ENCODE data around the gene PRDX4.

The PRDX4 gene

GRCh38 chrX:23631136-23631535 is 36.2 kb upstream of the PRDX4 start:
- Histone ChIP-seq H3K4me1 (ENCODE audit: control insufficient read depth, insufficient read depth, low read length) (no peaks in the 10 kb centered on the region), H3K27ac (ENCODE audit: extremely low read depth, low read depth, low read length) (no peak overlapping the region), H3K4me3 (ENCODE audit: low read depth, low read length) (no peak overlapping the region), H3K9me3 (ENCODE audit: control insufficient read depth, insufficient read depth, low read depth, low read length) (no peaks in the 10 kb centered on the region), H3K36me3 (ENCODE audit: control insufficient read depth in 2 of 2, insufficient read depth in 1 of 2, low read length in 2 of 2) (no peaks in the 10 kb centered on the region)
- ChIA-PET POLR2A (no interaction called here), CTCF (no interaction called here)
- TF ChIP-seq ZNF366 (tag by site-specific recombination; conservative IDR thresholded peaks at IDR 0.05) (no peak), ZNF791 (tag by site-specific recombination; IDR thresholded peaks at IDR 0.05) (no peak), ZNF169 (tag by site-specific recombination; IDR thresholded peaks at IDR 0.05) (no peak), ZNF843 (tag by site-specific recombination; IDR thresholded peaks at IDR 0.05) (no peak)
- TF ChIP-seq, protein P1, sequence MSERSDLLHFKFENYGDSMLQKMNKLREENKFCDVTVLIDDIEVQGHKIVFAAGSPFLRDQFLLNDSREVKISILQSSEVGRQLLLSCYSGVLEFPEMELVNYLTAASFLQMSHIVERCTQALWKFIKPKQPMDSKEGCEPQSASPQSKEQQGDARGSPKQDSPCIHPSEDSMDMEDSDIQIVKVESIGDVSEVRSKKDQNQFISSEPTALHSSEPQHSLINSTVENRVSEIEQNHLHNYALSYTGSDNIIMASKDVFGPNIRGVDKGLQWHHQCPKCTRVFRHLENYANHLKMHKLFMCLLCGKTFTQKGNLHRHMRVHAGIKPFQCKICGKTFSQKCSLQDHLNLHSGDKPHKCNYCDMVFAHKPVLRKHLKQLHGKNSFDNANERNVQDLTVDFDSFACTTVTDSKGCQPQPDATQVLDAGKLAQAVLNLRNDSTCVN (tag by site-specific recombination; optimal IDR thresholded peaks at IDR 0.05): no peak

DNA sequence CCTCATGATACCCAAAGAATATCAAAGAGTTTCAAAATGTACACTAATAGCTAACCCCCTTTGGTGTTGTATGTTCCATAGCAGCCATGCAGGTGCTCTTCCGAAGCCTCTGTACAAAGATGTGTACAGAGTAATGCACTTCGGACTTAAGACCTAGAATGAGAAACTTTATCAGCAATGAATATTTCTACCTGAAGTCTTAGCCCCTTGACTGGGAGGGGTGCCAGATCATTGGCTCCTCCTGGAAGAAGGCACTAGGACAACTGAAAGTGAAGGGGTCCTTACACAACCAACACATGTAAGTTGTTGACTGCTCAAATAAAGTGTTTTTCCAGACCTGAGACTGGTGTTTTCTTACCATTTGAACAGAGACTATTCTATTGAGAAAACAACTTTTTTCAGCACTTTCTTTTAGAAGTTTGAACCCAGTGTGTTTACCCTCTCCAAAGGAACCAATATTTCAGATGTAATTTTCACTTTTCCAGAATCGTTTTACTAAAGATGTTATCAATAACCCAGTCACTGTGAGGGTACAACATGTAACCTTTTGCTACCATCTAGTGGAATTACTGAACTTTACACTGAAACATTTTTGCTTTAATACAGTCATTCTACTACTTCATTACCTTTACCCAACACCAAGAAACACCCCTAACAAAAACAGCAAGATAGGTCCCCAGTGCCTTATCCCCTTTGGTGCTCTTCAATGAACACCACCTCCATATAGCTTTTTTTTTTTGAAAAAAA is 33.3 kb upstream of the PRDX4 start:
- Histone ChIP-seq H3K4me1 (ENCODE audit: control insufficient read depth, insufficient read depth, low read length) (no peaks in the 10 kb centered on the region), H3K36me3 (ENCODE audit: control insufficient read depth in 2 of 2, insufficient read depth in 1 of 2, low read length in 2 of 2) (no peaks in the 10 kb centered on the region), H3K4me3 (ENCODE audit: low read depth, low read length) (no peak overlapping the region), H3K27ac (ENCODE audit: extremely low read depth, low read depth, low read length) (no peak overlapping the region), H3K9me3 (ENCODE audit: control insufficient read depth, insufficient read depth, low read depth, low read length) (no peaks in the 10 kb centered on the region)
- POLR2A ChIA-PET: interaction anchor here (0.7 kb wide), 1 partner anchor 27 kb away, joined by 3 read pairs; no protein-coding TSS in a partner anchor
- TF ChIP-seq ZNF654 (tag by site-specific recombination; IDR thresholded peaks at IDR 0.05; ENCODE audit: low read depth) (peak; percentile 58), ZNF571 (tag by site-specific recombination; IDR thresholded peaks at IDR 0.05) (no peak), ZNF548 (tag by site-specific recombination; IDR thresholded peaks at IDR 0.05) (no peak), CTCF (tag by site-specific recombination; IDR thresholded peaks at IDR 0.05) (peak; percentile 29; the same call in 1 of the 2 replicates)
- CTCF ChIA-PET: interaction anchor here (0.6 to 2.6 kb wide), 6 partner anchors 10 to 1649 kb away, joined by 3 to 9 read pairs (median 3); no protein-coding TSS in a partner anchor

GRCh38 chrX:23637187-23637586 is 30.1 kb upstream of the PRDX4 start:
- H3K36me3 ChIP-seq (ENCODE audit: control insufficient read depth in 2 of 2, insufficient read depth in 1 of 2, low read length in 2 of 2): no peaks in the 10 kb centered on the region
- no peak overlapping the region for H3K4me3 ChIP-seq (ENCODE audit: low read depth, low read length)
- ChIA-PET CTCF (no interaction called here), POLR2A (no interaction called here)
- no peaks in the 10 kb centered on the region for H3K9me3 ChIP-seq (ENCODE audit: control insufficient read depth, insufficient read depth, low read depth, low read length)
- H3K27ac ChIP-seq (ENCODE audit: extremely low read depth, low read depth, low read length): no peak overlapping the region
- H3K4me1 ChIP-seq (ENCODE audit: control insufficient read depth, insufficient read depth, low read length): no peaks in the 10 kb centered on the region
- TF ChIP-seq ZNF223 (tag by site-specific recombination; IDR thresholded peaks at IDR 0.05) (no peak), ZNF623 (tag by site-specific recombination; IDR thresholded peaks at IDR 0.05) (peak; percentile 54; the same call in 1 of the 2 replicates)

GRCh38 chrX:23643020-23643419 is 24.3 kb upstream of the PRDX4 start:
- H3K9me3 ChIP-seq (ENCODE audit: control insufficient read depth, insufficient read depth, low read depth, low read length): no peaks in the 10 kb centered on the region
- CTCF ChIA-PET: interaction anchor here (2.1 kb wide), 1 partner anchor 8 kb away, joined by 9 read pairs; no protein-coding TSS in a partner anchor
- no peaks in the 10 kb centered on the region for H3K4me1 ChIP-seq (ENCODE audit: control insufficient read depth, insufficient read depth, low read length)
- TF ChIP-seq KLF8 (tag by site-specific recombination; IDR thresholded peaks at IDR 0.05) (no peak), BCL11B (tag by site-specific recombination; IDR thresholded peaks at IDR 0.05; ENCODE audit: low read depth) (no peak), ZNF362 (tag by site-specific recombination; IDR thresholded peaks at IDR 0.05) (no peak), ZFHX2 (tag by site-specific recombination; conservative IDR thresholded peaks at IDR 0.05) (no peak), MYNN (tag by site-specific recombination; IDR thresholded peaks at IDR 0.05; ENCODE audit: borderline replicate concordance) (no peak), FEZF1 (tag by site-specific recombination; IDR thresholded peaks at IDR 0.05) (no peak), TRIM28 (IDR thresholded peaks at IDR 0.05; ENCODE audit: borderline replicate concordance, low read length) (no peak), ZXDB (tag by site-specific recombination; IDR thresholded peaks at IDR 0.05) (no peak), KLF10 (tag by site-specific recombination; IDR thresholded peaks at IDR 0.05) (no peak)
- TF ChIP-seq, protein P2, sequence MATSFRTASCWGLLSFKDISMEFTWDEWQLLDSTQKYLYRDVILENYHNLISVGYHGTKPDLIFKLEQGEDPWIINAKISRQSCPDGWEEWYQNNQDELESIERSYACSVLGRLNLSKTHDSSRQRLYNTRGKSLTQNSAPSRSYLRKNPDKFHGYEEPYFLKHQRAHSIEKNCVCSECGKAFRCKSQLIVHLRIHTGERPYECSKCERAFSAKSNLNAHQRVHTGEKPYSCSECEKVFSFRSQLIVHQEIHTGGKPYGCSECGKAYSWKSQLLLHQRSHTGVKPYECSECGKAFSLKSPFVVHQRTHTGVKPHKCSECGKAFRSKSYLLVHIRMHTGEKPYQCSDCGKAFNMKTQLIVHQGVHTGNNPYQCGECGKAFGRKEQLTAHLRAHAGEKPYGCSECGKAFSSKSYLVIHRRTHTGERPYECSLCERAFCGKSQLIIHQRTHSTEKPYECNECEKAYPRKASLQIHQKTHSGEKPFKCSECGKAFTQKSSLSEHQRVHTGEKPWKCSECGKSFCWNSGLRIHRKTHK (tag by site-specific recombination; IDR thresholded peaks at IDR 0.05): no peak
- TF ChIP-seq, protein P3, sequence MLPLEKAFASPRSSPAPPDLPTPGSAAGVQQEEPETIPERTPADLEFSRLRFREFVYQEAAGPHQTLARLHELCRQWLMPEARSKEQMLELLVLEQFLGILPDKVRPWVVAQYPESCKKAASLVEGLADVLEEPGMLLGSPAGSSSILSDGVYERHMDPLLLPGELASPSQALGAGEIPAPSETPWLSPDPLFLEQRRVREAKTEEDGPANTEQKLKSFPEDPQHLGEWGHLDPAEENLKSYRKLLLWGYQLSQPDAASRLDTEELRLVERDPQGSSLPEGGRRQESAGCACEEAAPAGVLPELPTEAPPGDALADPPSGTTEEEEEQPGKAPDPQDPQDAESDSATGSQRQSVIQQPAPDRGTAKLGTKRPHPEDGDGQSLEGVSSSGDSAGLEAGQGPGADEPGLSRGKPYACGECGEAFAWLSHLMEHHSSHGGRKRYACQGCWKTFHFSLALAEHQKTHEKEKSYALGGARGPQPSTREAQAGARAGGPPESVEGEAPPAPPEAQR (tag by site-specific recombination; IDR thresholded peaks at IDR 0.05): no peak

More at GRCh38 chrX:23643020-23643419, 24.3 kb upstream of the PRDX4 start:
- H3K4me3 ChIP-seq (ENCODE audit: low read depth, low read length): no peak overlapping the region
- H3K27ac ChIP-seq (ENCODE audit: extremely low read depth, low read depth, low read length): no peak overlapping the region
- H3K36me3 ChIP-seq (ENCODE audit: control insufficient read depth in 2 of 2, insufficient read depth in 1 of 2, low read length in 2 of 2): no peaks in the 10 kb centered on the region
- POLR2A ChIA-PET: no interaction called here

Measured in HEK293 (cell line).